ENCODE measurements around the gene HAPLN2. TPM values are rescaled to one million over a fixed set of nuclear protein-coding genes. Genes with fewer than 3 reads are reported as not detected.

HAPLN2 gene
- total RNA-seq, 1 experiment from 2014 or later, result 1.2 TPM

GRCh38 chr1:156663178-156663577, 44.0 kb downstream of the HAPLN2 start:
- ATAC-seq (no peak), DNase-seq (ENCODE audit: low spot score) (no peak)
- Mint-ChIP-seq H3K9me3 (no peaks in the 10 kb centered on the region), H3K36me3 (no peaks in the 10 kb centered on the region), H3K27me3 (ENCODE audit: low read depth) (peaks cover 17% of the 10 kb centered on the region), H3K4me1 (peaks cover 83% of the 10 kb centered on the region), H3K4me3 (peak overlapping the region; percentile 30; the same call in 1 of the 2 replicates), H3K27ac (peak overlapping the region; percentile 86)
- POLR2A ChIA-PET, result interaction anchor here (8.2 kb wide), 1 partner anchor 12 kb away, joined by 150 read pairs; the partner anchor contains the start of gene NES
- CTCF ChIA-PET, result interaction anchor here (2.7 to 12.6 kb wide), 5 partner anchors 16 to 63 kb away, joined by 12 to 437 read pairs (median 109); partner anchors contain the start of genes CRABP2, HAPLN2 and NES
- TF ChIP-seq ZNF121 (CRISPR knock-in tag; IDR thresholded peaks at IDR 0.05), result no peak
- TF ChIP-seq CREB1 (CRISPR knock-in tag; IDR thresholded peaks at IDR 0.05), result no peak

GRCh38 chr1:156664046-156664766, 45.0 kb downstream of the HAPLN2 start:
- Mint-ChIP-seq H3K27me3 (ENCODE audit: low read depth) (peaks cover 7% of the 10 kb centered on the region), H3K36me3 (no peaks in the 10 kb centered on the region), H3K27ac (peak overlapping the region; percentile 80), H3K9me3 (no peaks in the 10 kb centered on the region), H3K4me3 (peak overlapping the region; percentile 10; the same call in 1 of the 2 replicates), H3K4me1 (peaks cover 91% of the 10 kb centered on the region)
- CTCF ChIA-PET, result interaction anchor here (1.4 to 12.6 kb wide), 8 partner anchors 15 to 64 kb away, joined by 4 to 437 read pairs (median 12); partner anchors contain the start of genes CRABP2, HAPLN2, ISG20L2 and METTL25B
- POLR2A ChIA-PET, result interaction anchor here (1.1 to 8.2 kb wide), 5 partner anchors 11 to 87 kb away, joined by 3 to 150 read pairs (median 3); partner anchors contain the start of genes CRABP2, HDGF, NAXE and NES
- ATAC-seq (no peak), DNase-seq (ENCODE audit: low spot score) (no peak)
- TF ChIP-seq FOXP4 (CRISPR knock-in tag; IDR thresholded peaks at IDR 0.05) (no peak), CREM (CRISPR knock-in tag; IDR thresholded peaks at IDR 0.05) (no peak), ATF6 (CRISPR knock-in tag; IDR thresholded peaks at IDR 0.05) (no peak), PRRX2 (CRISPR knock-in tag; IDR thresholded peaks at IDR 0.05) (no peak), ESRRA (CRISPR knock-in tag; IDR thresholded peaks at IDR 0.05; ENCODE audit: borderline replicate concordance) (no peak), PREB (CRISPR knock-in tag; IDR thresholded peaks at IDR 0.05; ENCODE audit: borderline replicate concordance) (no peak), ZNF512 (CRISPR knock-in tag; IDR thresholded peaks at IDR 0.05; ENCODE audit: borderline replicate concordance) (no peak), CTCF (IDR thresholded peaks at IDR 0.05) (no peak), IRF1 (CRISPR knock-in tag; IDR thresholded peaks at IDR 0.05) (no peak), ZNF121 (CRISPR knock-in tag; IDR thresholded peaks at IDR 0.05) (no peak), ATF3 (CRISPR knock-in tag; conservative IDR thresholded peaks at IDR 0.05) (no peak)
